Esophagus squamous epithelium (tissue), 5 donors: ENCODE results near the gene VSX1. TPM values are rescaled to one million over a fixed set of nuclear protein-coding genes. Genes with fewer than 3 reads are reported as not detected.

Experiments used
- DNase-seq: peaks from one replicate; lab custom pipeline; 2025; lab: John Stamatoyannopoulos, UW
- H3K27ac ChIP-seq, 4 donors: fragments of 200-600 bp; sonication (generic); one replicate each; pipeline ENCODE4 v1.5.1; 2016 to 2019; ENCODE audit warnings: mild to moderate bottlenecking in 1 of 4
- H3K27me3 ChIP-seq, 4 donors: fragments of 200-600 bp; sonication (generic); 1 replicate in 3 of 4; 2 replicates in 1 of 4; pipeline versions ENCODE4 v1.5.1 to v1.6.0; 2017 to 2021; ENCODE audit warnings: antibody characterized with exemption in 1 of 4
- H3K36me3 ChIP-seq, 3 donors: fragments of 200-600 bp; sonication (generic); one replicate each; pipeline ENCODE4 v1.5.1; 2016 to 2019
- H3K4me1 ChIP-seq, 3 donors: fragments of 200-600 bp; sonication (generic); one replicate each; pipeline ENCODE4 v1.5.1; 2017 to 2019
- H3K4me3 ChIP-seq, 4 donors: fragments of 200-600 bp; sonication (generic); 1 replicate in 3 of 4; 2 replicates in 1 of 4; pipeline ENCODE4 v1.5.1; 2016 to 2019; ENCODE audit warnings: mild to moderate bottlenecking in 2 of 4, moderate library complexity in 1 of 4
- H3K9me3 ChIP-seq, 3 donors: fragments of 200-600 bp; sonication (generic); one replicate each; pipeline ENCODE4 v1.5.1; 2016 to 2019
- CTCF ChIP-seq, 6 experiments: fragments of 450-650 bp in 4 of 6; fragments of 200-600 bp in 2 of 6; sonication (generic) in 2 of 6; IDR thresholded peaks; one replicate each; pipeline ENCODE4 v1.5.1; 2016 to 2019; ENCODE audit warnings: antibody characterized with exemption in 6 of 6, mild to moderate bottlenecking in 4 of 6, moderate library complexity in 4 of 6
- POLR2A ChIP-seq, 4 donors: fragments of 450-650 bp; IDR thresholded peaks; one replicate each; pipeline ENCODE4 v1.6.1; 2017; ENCODE audit warnings: antibody characterized with exemption in 4 of 4, mild to moderate bottlenecking in 4 of 4, moderate library complexity in 3 of 4
- WGBS, 2 donors: methylation state at CpG; one replicate each; pipeline ENCODE4 v1.1.5; 2018; 5-methylcytosine and 5-hydroxymethylcytosine counted together
- intact Hi-C: fragments of 100-400 bp; cut with DNase I; formaldehyde crosslinking; loops from one replicate; pipeline ENCODE4 v1.15.0; 2022
- total RNA-seq, 4 donors: library from RNA; depleted of rRNA; stranded (reverse); fragments of >200 nt; gene quantifications; one replicate each; pipeline ENCODE4 v1.1.0, GENCODE V29; 2016
- donor health status: DM: yes; HTN: yes; CAD: no.

Gene VSX1
- total RNA-seq, 4 donors from 2014 or later = not detected

DNA sequence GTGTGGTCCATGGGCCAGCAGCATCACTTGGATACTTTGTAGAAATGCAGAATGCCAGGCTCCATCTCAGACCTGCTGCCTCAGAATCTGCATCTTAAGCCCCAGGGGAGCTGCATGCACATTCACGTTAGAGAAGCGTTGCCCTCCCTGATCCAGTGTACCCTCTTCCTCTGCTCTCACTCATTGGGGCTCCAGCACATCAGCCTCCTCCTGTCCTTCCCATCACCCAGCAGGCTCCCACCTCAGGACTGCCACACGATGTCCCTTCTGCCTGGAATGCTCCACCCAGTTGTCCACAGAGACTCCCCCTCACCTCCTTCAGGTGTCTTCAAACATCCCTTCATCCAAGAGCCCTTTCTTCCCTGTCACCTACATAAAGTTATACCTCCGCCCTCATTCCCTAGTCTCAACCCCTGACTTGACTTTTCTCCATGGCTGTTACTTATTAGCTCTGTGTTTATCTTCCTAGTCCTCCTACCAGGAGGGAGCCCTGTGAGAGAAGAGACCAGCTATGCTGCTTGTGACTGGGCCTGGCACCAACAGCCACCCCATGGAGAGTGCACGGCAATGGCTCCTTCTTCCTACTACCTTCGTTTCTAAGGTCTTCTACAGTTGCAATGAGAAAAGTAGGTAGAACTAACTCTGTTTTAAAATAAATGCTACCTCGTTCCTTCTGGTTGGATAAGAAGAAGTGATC, 20.7 kb downstream of the VSX1 start:
- no peaks in the 10 kb centered on the region for H3K9me3 ChIP-seq
- intact Hi-C loops = no loop called here
- TF ChIP-seq POLR2A (IDR thresholded peaks at IDR 0.05) = no peak
- no peak for DNase-seq
- no peaks in the 10 kb centered on the region for H3K36me3 ChIP-seq
- no peak overlapping the region for H3K4me3 ChIP-seq
- 81 to 84% methylated on average over 7 of the region's 7 CpGs for WGBS, 2 donors
- no peak overlapping the region for H3K27ac ChIP-seq
- H3K4me1 ChIP-seq = peaks cover 11 to 48% (median 13%) of the 10 kb centered on the region in 3 donors
- H3K27me3 ChIP-seq = peaks cover 0 to 7% (median 0%) of the 10 kb centered on the region in 4 donors

DNA sequence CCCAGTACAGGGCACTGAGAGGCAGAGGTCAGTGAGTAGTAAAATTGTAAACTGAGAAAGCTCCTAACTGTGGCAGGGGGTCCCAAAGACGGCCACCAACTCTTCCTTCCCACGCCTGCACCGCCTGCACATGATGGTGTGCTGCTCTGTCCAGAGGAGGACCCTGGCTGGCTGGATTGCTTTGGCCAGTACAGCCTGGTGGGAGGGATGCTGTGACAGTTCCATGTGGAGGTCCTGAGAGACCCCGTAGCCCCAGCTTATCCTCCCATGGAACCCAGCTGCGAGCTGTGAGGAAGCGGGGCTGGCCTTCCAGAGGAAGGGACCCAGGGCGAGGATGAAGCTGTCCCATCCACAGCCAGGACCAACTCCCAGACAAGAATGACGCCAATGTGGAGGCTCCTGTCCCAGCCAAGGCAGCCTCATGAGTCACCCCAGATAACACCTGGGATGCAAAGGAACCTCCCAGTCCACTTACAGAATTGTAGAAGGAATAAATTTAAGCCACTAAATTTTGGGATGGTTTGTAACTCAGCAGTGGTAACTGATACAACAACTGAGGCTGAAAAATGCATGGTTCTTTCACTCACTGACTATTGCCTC, 22.0 kb downstream of the VSX1 start:
- no peak for DNase-seq
- no peak overlapping the region for H3K4me3 ChIP-seq
- TF ChIP-seq POLR2A (IDR thresholded peaks at IDR 0.05) (no peak), CTCF (IDR thresholded peaks at IDR 0.05) (no peak)
- no peaks in the 10 kb centered on the region for H3K9me3 ChIP-seq
- H3K4me1 ChIP-seq = peaks cover 13 to 48% (median 22%) of the 10 kb centered on the region in 3 donors
- WGBS, 2 donors = 91% methylated on average over 8 of the region's 8 CpGs; no CpG with 5 or more reads in 1 of the 2 donors
- intact Hi-C loops = no loop called here
- H3K36me3 ChIP-seq = no peaks in the 10 kb centered on the region
- peak overlapping the region in 1 of 4 donors; percentile 96 for H3K27ac ChIP-seq
- no peaks in the 10 kb centered on the region for H3K27me3 ChIP-seq

DNA sequence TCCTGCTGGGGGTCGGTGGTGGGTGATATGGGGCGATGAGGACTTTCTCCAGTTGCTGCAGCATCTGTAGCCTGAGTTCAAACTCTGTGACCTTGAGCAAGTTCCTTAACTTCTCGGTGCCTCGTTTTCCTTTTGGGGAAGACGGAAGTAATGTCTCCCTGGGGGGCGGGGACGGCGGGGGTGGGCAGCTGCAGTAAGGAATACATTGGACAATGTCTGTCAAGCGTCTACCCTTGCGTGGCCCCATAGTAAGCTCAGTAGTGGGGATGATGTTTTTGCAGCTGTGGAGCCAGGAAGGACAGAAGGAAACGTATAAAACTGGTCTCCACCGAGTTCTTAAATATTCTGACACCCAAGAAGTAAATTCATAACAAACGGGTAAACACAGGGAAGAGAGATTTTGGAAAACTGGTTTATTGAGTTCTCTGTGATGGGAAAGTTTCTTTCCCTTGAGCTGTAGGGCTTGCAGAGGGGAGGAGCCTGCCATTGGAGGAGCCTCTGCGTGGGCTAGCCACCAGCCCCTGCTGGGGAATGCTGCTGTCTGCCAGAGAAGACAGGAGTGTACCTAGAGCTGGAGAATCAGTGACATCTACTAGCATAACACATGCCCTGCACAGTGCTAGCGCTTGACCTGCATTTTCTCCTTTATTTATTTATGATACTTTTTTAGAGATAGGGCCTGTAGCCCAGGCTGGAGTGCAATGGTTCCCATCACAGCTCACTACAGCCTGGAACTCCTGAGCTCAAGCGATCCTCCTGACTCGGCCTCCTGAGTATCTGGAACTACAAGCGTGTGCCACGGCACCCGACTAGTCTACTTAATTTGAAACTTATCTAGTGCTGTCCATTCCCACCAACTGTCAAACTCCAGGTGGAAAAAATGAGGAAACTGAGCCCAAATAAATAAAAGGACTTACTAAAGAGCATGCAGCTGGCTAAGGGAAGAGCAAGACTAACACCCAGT, 22.8 kb downstream of the VSX1 start:
- WGBS, 2 donors = 25 to 39% methylated on average over 11 to 12 of the region's 20 CpGs

DNA sequence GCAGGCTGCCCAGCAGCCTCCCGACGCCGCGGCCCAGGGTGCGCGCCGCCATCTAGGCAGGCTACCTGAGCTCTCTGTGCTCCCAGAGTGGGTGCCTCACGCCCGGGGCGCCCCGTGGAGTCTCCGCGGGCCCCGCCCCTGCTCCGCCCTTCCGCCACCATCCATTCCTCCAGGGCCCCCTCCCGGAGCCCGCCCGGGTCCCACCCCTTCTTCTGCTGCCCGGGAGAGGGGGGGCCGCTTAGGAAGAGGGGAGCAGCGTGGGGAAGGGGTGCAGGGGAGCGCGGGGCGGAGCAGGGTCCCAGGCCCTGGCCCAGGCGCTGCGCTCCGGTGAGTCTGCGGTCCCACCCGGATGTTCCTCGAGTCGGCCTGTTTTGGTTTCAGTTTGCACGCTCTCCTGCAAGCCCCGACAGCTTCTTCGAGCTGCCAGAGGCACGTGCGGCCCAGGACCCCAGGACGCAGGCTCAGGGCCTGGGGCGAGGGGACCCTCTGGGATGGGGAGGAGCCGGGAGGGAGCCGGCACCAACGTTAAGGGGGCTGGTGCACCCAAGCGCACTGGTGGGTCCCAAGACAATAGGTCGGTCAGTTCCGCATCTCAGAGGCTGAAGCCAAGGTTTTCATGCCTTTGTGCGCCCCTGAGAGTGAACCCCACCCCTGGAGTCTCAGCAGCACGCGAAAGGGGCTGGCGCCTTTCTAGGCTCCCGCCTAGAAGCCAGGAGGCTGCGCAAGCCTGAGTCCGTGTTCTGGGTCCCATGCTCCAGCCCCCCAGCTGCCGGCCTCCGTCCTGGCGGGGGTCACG, 23.7 kb downstream of the VSX1 start, which contains the start of gene ACSS1:
Gene ACSS1, minus strand, starts transcription at position 89 of the 796 bp plus-strand sequence. Its CDS starts 37 bp downstream, at position 52.
- intact Hi-C loops = no loop called here

More for the DNA sequence above, 22.8 kb downstream of the VSX1 start:
- DNase-seq = no peak
- no peaks in the 10 kb centered on the region for H3K36me3 ChIP-seq
- H3K4me1 ChIP-seq = peaks cover 15 to 56% (median 30%) of the 10 kb centered on the region in 3 donors
- no peaks in the 10 kb centered on the region for H3K9me3 ChIP-seq
- no peaks in the 10 kb centered on the region for H3K27me3 ChIP-seq
- TF ChIP-seq CTCF (IDR thresholded peaks at IDR 0.05) (no peak), POLR2A (IDR thresholded peaks at IDR 0.05) (no peak)
- intact Hi-C loops = no loop called here
- peak overlapping the region; percentile 46 to 95 (median 88) for H3K4me3 ChIP-seq
- H3K27ac ChIP-seq = peak overlapping the region; percentile 86 to 96 (median 93)

More for the DNA sequence above, 23.7 kb downstream of the VSX1 start, which contains the start of gene ACSS1:
- peak in 2 of 4 donors; percentile 22 to 41 for TF ChIP-seq POLR2A (IDR thresholded peaks at IDR 0.05)
- TF ChIP-seq CTCF (IDR thresholded peaks at IDR 0.05) = peak in 2 of 6 experiments; percentile 4 to 8
- peak; percentile 25 for DNase-seq
- peak within 1 kb of the TSS; percentile 86 to 96 (median 93) for H3K27ac ChIP-seq
- WGBS, 2 donors = 0 to 3% methylated on average over 3 to 11 of the region's 56 CpGs
- peak within 1 kb of the TSS; percentile 46 to 95 (median 88) for H3K4me3 ChIP-seq
- H3K36me3 ChIP-seq = no peaks in the 10 kb centered on the region
- peaks cover 22 to 65% (median 38%) of the 10 kb centered on the region in 3 donors for H3K4me1 ChIP-seq
- H3K27me3 ChIP-seq = no peaks in the 10 kb centered on the region
- no peaks in the 10 kb centered on the region for H3K9me3 ChIP-seq
